GM12872 (cell line): Measurements from ENCODE around the gene DFFB.

Experiments used
- TF ChIP-seq, protein P1 (sequence below): IDR thresholded peaks from 3 replicates; pipeline ENCODE4 v1.5.1; 2011; ENCODE audit warnings: low read depth, mild to moderate bottlenecking, low read length, moderate library complexity; ENCODE audit not compliant: insufficient read depth

DFFB gene

DNA sequence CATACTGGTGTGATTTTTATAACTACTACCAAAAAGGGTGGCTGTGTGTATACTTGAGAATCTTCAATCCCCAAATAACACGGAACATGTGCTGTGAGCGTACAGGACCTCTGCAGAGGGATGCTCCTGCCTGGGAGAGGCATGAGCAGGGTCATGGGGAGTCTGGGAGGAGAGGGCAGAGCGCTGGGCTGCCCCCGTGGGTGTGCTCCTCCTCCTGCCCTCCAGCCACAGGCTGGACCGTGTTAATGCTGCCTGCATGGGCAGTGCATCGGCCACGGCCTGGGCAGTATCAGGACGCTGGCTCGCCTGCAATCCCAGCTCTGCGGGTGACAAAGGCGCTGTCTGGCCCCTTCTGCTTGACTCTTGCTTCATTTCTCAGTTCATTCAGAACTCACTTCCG lies 6.4 kb upstream of the DFFB start:
- TF ChIP-seq, protein P1, sequence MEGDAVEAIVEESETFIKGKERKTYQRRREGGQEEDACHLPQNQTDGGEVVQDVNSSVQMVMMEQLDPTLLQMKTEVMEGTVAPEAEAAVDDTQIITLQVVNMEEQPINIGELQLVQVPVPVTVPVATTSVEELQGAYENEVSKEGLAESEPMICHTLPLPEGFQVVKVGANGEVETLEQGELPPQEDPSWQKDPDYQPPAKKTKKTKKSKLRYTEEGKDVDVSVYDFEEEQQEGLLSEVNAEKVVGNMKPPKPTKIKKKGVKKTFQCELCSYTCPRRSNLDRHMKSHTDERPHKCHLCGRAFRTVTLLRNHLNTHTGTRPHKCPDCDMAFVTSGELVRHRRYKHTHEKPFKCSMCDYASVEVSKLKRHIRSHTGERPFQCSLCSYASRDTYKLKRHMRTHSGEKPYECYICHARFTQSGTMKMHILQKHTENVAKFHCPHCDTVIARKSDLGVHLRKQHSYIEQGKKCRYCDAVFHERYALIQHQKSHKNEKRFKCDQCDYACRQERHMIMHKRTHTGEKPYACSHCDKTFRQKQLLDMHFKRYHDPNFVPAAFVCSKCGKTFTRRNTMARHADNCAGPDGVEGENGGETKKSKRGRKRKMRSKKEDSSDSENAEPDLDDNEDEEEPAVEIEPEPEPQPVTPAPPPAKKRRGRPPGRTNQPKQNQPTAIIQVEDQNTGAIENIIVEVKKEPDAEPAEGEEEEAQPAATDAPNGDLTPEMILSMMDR = no peak

DNA sequence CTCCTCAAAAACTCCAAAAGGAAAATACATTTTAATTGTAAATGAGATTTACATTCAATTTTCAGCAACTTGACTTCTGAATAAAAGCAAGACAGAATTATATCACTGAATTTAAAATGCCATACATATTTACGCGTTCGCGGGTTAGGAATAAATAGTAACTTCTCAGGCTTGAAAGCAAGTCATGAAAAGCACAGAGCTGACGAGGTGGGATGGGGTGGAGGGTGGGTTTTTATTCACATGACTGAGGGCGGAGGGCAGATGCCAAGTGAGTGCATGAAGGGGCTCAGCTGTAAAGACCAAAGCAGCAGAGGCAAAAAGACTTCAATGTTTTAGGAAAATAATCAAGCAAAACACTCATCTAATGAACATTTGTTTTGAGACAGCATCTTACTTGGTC lies 6.0 kb upstream of the DFFB start:
- TF ChIP-seq, protein P1 = no peak

DNA sequence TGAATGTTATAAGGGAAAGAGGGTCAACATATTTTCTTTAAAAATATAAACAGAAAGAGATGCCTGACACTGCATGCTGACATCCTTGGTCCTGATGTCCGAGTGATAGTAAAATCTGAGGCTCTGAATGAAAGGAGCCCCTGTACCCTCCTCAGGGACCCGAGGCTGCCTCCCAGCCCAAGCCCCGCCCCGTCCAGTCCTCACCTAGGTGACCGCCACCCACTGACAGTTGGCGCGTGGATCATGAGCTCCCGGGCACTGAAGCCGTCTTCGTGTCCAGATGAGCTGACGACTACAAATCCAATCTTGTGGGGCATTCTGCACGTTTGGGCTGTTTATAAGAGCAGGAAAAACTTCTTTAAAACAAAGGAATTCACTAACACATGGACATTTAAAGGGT lies 5.2 kb upstream of the DFFB start:
- TF ChIP-seq, protein P1 = no peak

DNA sequence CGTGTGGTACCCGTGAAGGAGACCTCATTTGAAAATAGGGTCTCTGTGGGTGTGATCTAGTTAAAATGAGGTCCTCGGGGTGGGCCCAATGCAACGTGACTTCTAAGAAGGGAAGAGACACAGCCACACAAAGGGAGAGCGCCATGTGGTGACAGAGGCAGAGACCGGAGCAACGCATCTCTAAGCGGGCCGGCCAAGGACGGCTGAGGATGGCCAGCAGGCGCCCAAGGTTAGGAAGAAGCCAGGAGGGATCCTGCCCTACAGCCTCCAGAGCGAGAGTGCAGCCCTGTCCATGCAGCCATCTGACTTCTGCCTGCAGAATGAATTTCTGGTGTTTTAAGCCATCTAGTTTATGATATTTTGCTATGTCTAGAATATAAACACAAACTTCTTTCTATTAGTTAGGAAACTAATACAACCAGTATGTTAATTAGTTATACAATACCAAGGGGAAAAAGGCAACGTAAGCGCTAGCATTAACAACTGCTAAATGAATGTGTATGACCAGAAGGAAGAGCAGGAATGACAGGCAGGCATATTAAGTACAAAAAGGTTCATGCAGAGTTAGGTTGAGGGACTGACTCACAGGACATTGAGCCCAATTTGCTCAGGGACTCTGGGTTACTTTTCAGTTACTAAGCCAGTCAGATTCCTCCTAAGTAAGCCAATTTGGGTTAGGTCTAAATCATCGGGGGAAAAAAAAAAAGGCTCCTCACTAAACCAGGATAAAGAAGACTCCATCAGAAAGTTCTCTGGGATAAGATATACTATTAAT lies 4.4 kb upstream of the DFFB start:
- TF ChIP-seq, protein P1 = no peak

DNA sequence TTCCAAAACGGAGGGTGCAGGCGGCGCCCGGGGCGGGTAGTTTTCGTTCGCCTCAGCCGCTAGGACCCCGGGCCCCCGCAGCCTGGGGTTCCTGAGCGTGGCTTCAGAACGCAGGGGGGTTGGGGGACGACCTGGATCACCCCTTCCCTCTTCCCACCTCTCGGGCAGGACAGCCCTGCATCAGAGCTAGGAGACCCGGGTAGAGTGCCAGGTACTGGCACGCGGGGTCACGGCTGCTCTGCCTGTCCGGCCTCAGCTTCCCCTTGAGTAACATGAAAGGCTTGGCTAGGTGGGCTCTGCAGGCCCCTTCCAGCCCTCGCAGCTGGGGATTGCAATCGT lies 484 bp downstream of the DFFB start:
- TF ChIP-seq, protein P1 = no peak

DNA sequence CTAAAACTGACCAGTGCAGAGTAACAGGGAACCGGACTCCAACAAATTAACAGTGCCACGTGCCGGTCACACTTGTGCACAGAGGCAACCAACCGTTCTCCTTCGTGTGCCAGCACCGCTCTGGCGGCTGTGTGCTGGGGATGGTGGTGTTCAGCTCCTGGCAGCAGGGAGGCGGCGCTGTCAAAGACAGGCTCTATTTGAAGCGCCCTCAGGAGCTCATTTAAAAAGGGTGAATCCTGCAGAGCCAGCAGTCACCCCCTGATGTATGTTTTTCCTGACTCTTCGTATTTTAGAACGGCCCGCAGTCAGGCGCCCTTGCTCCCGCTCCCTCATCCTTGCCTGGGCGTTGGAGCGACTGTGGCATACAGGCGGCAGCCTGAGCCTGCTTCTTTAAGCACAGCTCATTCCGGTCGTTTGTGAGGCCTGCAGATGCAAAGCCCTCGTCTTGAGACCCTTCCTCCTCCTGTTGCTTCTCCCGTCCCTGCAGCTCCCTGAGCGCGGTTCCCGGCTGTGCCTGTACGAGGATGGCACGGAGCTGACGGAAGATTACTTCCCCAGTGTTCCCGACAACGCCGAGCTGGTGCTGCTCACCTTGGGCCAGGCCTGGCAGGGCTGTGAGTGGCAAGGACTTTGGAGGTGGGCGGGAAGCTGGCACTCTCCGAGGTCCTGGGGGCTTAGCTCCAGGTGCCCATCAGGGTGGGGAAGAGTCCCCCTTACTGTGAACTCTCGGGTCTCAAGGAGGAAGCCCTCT lies 1.1 kb downstream of the DFFB start:
- TF ChIP-seq, protein P1 = no peak

DNA sequence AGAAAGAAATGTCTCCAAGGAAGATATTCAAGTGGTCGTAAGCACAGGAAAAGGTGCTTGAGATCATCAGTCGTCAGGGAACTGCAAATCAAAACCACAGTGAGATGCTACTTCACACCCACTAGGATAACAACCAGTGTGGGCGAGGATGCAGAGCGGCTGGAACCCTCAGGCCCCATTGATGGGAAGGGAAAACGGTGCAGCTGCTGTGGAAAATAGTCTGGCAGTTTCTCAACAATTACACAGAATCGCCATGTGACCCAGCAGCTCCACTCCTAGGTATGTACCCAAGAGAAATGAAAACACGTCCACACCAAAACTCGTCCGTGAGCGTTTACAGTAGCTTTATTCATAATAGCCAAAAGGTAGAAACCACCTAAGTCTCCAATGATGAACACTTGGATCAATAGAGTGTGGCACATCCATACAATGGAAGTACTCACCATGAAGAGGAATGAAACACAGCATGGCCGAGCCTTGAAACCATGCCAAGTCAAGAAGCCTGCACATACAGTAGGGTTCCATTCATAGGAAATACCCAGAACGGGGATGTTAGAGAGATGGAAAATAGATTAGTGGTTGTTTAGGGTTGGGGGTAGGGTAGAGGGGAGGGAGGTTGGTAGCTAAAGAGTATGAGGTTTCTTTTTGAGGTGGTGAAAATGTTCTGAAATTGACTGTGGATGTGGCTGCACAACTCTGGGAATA lies 6.1 kb downstream of the DFFB start:
- TF ChIP-seq, protein P1 = no peak
